GM23338 (cell line): ENCODE data around the gene MED12L. TPM values are rescaled to one million over a fixed set of nuclear protein-coding genes. Genes with fewer than 3 reads are reported as not detected.
A peak's percentile ranks its signal among the peaks of the same experiment; 100 is the strongest.

Experiments
- ATAC-seq: fragments of 200-7000 bp; cut with Tn5 transposase; 3 replicates; pipeline ENCODE4 v1.9.1; 2020
- DNase-seq: peaks from one replicate; pipeline ENCODE4 v3.0.0-alpha.2; 2015; ENCODE audit warnings: low spot score
- H2AFZ ChIP-seq: fragments of 200-600 bp; sonication (generic); 2 replicates; pipeline ENCODE4 v1.8.0; 2016; ENCODE audit warnings: antibody characterized with exemption, mild to moderate bottlenecking, moderate library complexity
- H3F3A ChIP-seq: fragments of 200-600 bp; sonication (generic); replicated peaks from 2 replicates; pipeline ENCODE4 v1.8.0; 2017; ENCODE audit warnings: antibody characterized with exemption, mixed run types, low read depth
- H3K27ac ChIP-seq: fragments of 200-600 bp; sonication (generic); 2 replicates; pipeline ENCODE4 v1.6.1; 2016; ENCODE audit warnings: low read depth
- H3K27me3 ChIP-seq: fragments of 200-600 bp; sonication (generic); 2 replicates; pipeline ENCODE4 v1.8.0; 2016; ENCODE audit warnings: mild to moderate bottlenecking, mixed run types, moderate library complexity; ENCODE audit not compliant: insufficient read depth
- H3K36me3 ChIP-seq: fragments of 200-600 bp; sonication (generic); 2 replicates; pipeline ENCODE4 v1.8.0; 2016; ENCODE audit warnings: mild to moderate bottlenecking; ENCODE audit not compliant: insufficient read depth
- H3K4me1 ChIP-seq: fragments of 200-600 bp; sonication (generic); 2 replicates; pipeline ENCODE4 v1.8.0; 2016; ENCODE audit warnings: mild to moderate bottlenecking, moderate library complexity; ENCODE audit not compliant: insufficient read depth
- H3K4me2 ChIP-seq: fragments of 200-600 bp; sonication (generic); 2 replicates; pipeline ENCODE4 v1.7.1; 2017; ENCODE audit warnings: mixed run types
- H3K4me3 ChIP-seq: fragments of 200-600 bp; sonication (generic); 2 replicates; pipeline ENCODE4 v1.6.1; 2016; ENCODE audit warnings: mixed run types
- H3K79me2 ChIP-seq: fragments of 200-600 bp; sonication (generic); replicated peaks from 2 replicates; pipeline ENCODE4 v1.8.0; 2017; ENCODE audit warnings: mild to moderate bottlenecking; ENCODE audit not compliant: insufficient read depth
- H3K9me2 ChIP-seq: fragments of 200-600 bp; sonication (generic); 2 replicates; pipeline ENCODE4 v1.8.0; 2017; ENCODE audit not compliant: insufficient read depth
- H4K20me1 ChIP-seq: fragments of 200-600 bp; sonication (generic); replicated peaks from 2 replicates; pipeline ENCODE4 v1.8.0; 2017; ENCODE audit warnings: mild to moderate bottlenecking; ENCODE audit not compliant: insufficient read depth
- H3K27ac Mint-ChIP-seq: 2 replicates; pipeline ENCODE4 v1.8.0; 2020; ENCODE audit warnings: inconsistent platforms, mild to moderate bottlenecking, moderate library complexity, mixed read lengths
- H3K27me3 Mint-ChIP-seq: 3 replicates; pipeline ENCODE4 v1.8.0; 2022; ENCODE audit warnings: low read depth, mild to moderate bottlenecking, moderate library complexity, mixed read lengths, inconsistent platforms; ENCODE audit not compliant: insufficient read depth, poor library complexity
- H3K36me3 Mint-ChIP-seq: 3 replicates; pipeline ENCODE4 v1.8.0; 2021; ENCODE audit warnings: low read depth, mild to moderate bottlenecking, inconsistent platforms, moderate library complexity, mixed read lengths
- H3K4me1 Mint-ChIP-seq: 3 replicates; pipeline ENCODE4 v1.8.0; 2020; ENCODE audit warnings: mild to moderate bottlenecking, inconsistent platforms, mixed read lengths
- H3K4me3 Mint-ChIP-seq: 3 replicates; pipeline ENCODE4 v1.8.0; 2021; ENCODE audit warnings: moderate library complexity, mild to moderate bottlenecking, inconsistent platforms, mixed read lengths
- H3K9me3 Mint-ChIP-seq: 3 replicates; pipeline ENCODE4 v1.8.0; 2020; ENCODE audit warnings: moderate library complexity, mild to moderate bottlenecking, inconsistent platforms, mixed read lengths
- CTCF ChIP-seq, 2 experiments: fragments of 200-600 bp in 1 of 2; sonication (generic) in 1 of 2; conservative IDR thresholded peaks; 2 replicates each; pipeline versions ENCODE4 v1.5.1 to v1.6.1; 2016 to 2017; ENCODE audit warnings: antibody characterized with exemption in 2 of 2, low read depth in 2 of 2, mild to moderate bottlenecking in 2 of 2, moderate library complexity in 1 of 2
- ETS1 ChIP-seq: IDR thresholded peaks from 2 replicates; pipeline ENCODE4 v1.6.1; 2016; ENCODE audit warnings: antibody characterized with exemption
- EZH2 ChIP-seq: fragments of 200-600 bp; sonication (generic); IDR thresholded peaks from one replicate; pipeline ENCODE4 v1.8.0; 2017; ENCODE audit warnings: antibody characterized with exemption, mild to moderate bottlenecking, low read depth; ENCODE audit not compliant: unreplicated experiment
- NANOG ChIP-seq: IDR thresholded peaks from 2 replicates; pipeline ENCODE4 v1.6.1; 2016; ENCODE audit warnings: antibody characterized with exemption, borderline replicate concordance
- STAT1 ChIP-seq: IDR thresholded peaks from one replicate; pipeline ENCODE4 v1.6.1; 2016; ENCODE audit warnings: antibody characterized with exemption; ENCODE audit not compliant: unreplicated experiment
- ZNF331 ChIP-seq: fragments of 250-450 bp; sonication (Bioruptor Pico); IDR thresholded peaks from 2 replicates; pipeline ENCODE4 v1.5.0; 2020; ENCODE audit warnings: low read depth, mild to moderate bottlenecking, moderate library complexity
- polyA plus RNA-seq: library from polyadenylated mRNA; unstranded; fragments of >200 nt; fragmentation: Nextera tagmentation; extraction: Ambion mirVana; gene quantifications from 2 replicates; pipeline ENCODE4 v1.2.1, GENCODE V29; 2016
- total RNA-seq: library from RNA; depleted of rRNA; stranded (reverse); fragments of >200 nt; shearing (Covaris generic); gene quantifications from 2 replicates; pipeline ENCODE4 v1.2.3, GENCODE V29; 2014

The MED12L gene
- total and polyA plus RNA-seq, 2 experiments from 2014 or later: 5.7 to 25.0 TPM

- Histone ChIP-seq H3K4me1 (peaks cover 6% of the 10 kb centered on the region), H3K27me3 (no peaks in the 10 kb centered on the region), H3K4me3 (no peak overlapping the region), H3F3A (no peaks in the 10 kb centered on the region), H3K36me3 (peaks cover 2% of the 10 kb centered on the region; the same call in 1 of the 2 replicates), H2AFZ (no peak overlapping the region), H3K9me2 (no peaks in the 10 kb centered on the region), H4K20me1 (no peaks in the 10 kb centered on the region), H3K4me2 (no peak overlapping the region), H3K27ac (no peak overlapping the region), H3K79me2 (no peaks in the 10 kb centered on the region)
- no peak for DNase-seq
- H3K36me3 Mint-ChIP-seq: peaks cover 15% of the 10 kb centered on the region
- ATAC-seq: no peak
- H3K4me1 Mint-ChIP-seq: peaks cover 3% of the 10 kb centered on the region; the same call in 2 of the 3 replicates
- no peak overlapping the region for H3K4me3 Mint-ChIP-seq
- H3K27me3 Mint-ChIP-seq: no peaks in the 10 kb centered on the region
- TF ChIP-seq STAT1 (no peak), EZH2 (no peak)
- H3K27ac Mint-ChIP-seq: no peak overlapping the region
- no peaks in the 10 kb centered on the region for H3K9me3 Mint-ChIP-seq
Measured at GRCh38 chr3:151419806-151420205, 334.3 kb downstream of the MED12L start.

GRCh38 chr3:151421938-151422337 is 336.5 kb downstream of the MED12L start:
- H3K4me2 ChIP-seq: no peak overlapping the region
- H3K36me3 Mint-ChIP-seq: peaks cover 15% of the 10 kb centered on the region
- H3K4me3 Mint-ChIP-seq: no peak overlapping the region
- no peaks in the 10 kb centered on the region; the same call in 2 of the 3 replicates for H3K9me3 Mint-ChIP-seq
- H3K27ac ChIP-seq: no peak overlapping the region
- H3K36me3 ChIP-seq: peaks cover 2% of the 10 kb centered on the region; the same call in 1 of the 2 replicates
- H4K20me1 ChIP-seq: no peaks in the 10 kb centered on the region
- peak; percentile 24 for DNase-seq
- H3K4me3 ChIP-seq: no peak overlapping the region
- no peaks in the 10 kb centered on the region for H3F3A ChIP-seq
- no peaks in the 10 kb centered on the region for H3K9me2 ChIP-seq
- H2AFZ ChIP-seq: no peak overlapping the region
- H3K27ac Mint-ChIP-seq: no peak overlapping the region
- H3K27me3 ChIP-seq: no peaks in the 10 kb centered on the region
- peaks cover 17% of the 10 kb centered on the region for H3K4me1 ChIP-seq
- TF ChIP-seq ZNF331 (CRISPR knock-in tag) (no peak), CTCF (conservative IDR thresholded peaks at IDR 0.05; ENCODE audit: low read depth in 2 of 2) (peak; percentile 14 to 25; a peak in 3 of 4 replicates), NANOG (no peak)
- ATAC-seq: peak; percentile 49; the same call in 2 of the 3 replicates
- H3K4me1 Mint-ChIP-seq: peaks cover 17% of the 10 kb centered on the region
- no peaks in the 10 kb centered on the region for H3K27me3 Mint-ChIP-seq
- no peaks in the 10 kb centered on the region for H3K79me2 ChIP-seq

GRCh38 chr3:151423091-151423490 is 337.6 kb downstream of the MED12L start:
- H3K36me3 Mint-ChIP-seq: peaks cover 12% of the 10 kb centered on the region; the same call in 2 of the 3 replicates
- Histone ChIP-seq H3F3A (no peaks in the 10 kb centered on the region), H3K4me1 (peaks cover 17% of the 10 kb centered on the region), H3K4me2 (no peak overlapping the region), H3K79me2 (no peaks in the 10 kb centered on the region), H2AFZ (no peak overlapping the region), H3K9me2 (no peaks in the 10 kb centered on the region), H3K27ac (no peak overlapping the region), H3K4me3 (no peak overlapping the region), H3K36me3 (no peaks in the 10 kb centered on the region), H4K20me1 (no peaks in the 10 kb centered on the region), H3K27me3 (no peaks in the 10 kb centered on the region)
- TF ChIP-seq EZH2 (no peak), ETS1 (no peak)
- H3K4me3 Mint-ChIP-seq: no peak overlapping the region
- DNase-seq (no peak), ATAC-seq (no peak)
- H3K9me3 Mint-ChIP-seq: no peaks in the 10 kb centered on the region; the same call in 2 of the 3 replicates
- H3K4me1 Mint-ChIP-seq: peaks cover 17% of the 10 kb centered on the region
- H3K27me3 Mint-ChIP-seq: no peaks in the 10 kb centered on the region
- H3K27ac Mint-ChIP-seq: no peak overlapping the region
